GM19468 (cell line): ENCODE data around the gene RNF167.

Source experiments
- ATAC-seq: cut with Tn5 transposase; IDR thresholded peaks from one replicate; pipeline ENCODE4 v1.9.1; 2021; ENCODE audit warnings: mild to moderate bottlenecking, moderate library complexity, moderate number of reproducible peaks; ENCODE audit not compliant: unreplicated experiment; ENCODE audit errors: extremely low read depth

RNF167 gene

GRCh38 chr17:4972322-4972721, 32.3 kb downstream of the RNF167 start:
- ATAC-seq = no peak

- no peak for ATAC-seq
These were observed 32.7 kb downstream of the RNF167 start for GRCh38 chr17:4972752-4973151.

GRCh38 chr17:4973256-4974114, 33.4 kb downstream of the RNF167 start:
- ATAC-seq = no peak

GRCh38 chr17:4974115-4974670, 34.1 kb downstream of the RNF167 start:
- ATAC-seq = no peak

- no peak for ATAC-seq
These were observed 38.7 kb downstream of the RNF167 start for GRCh38 chr17:4978726-4979125.

GRCh38 chr17:4980644-4981216, 40.7 kb downstream of the RNF167 start:
- ATAC-seq = no peak

- no peak for ATAC-seq
These were observed 42.2 kb downstream of the RNF167 start for GRCh38 chr17:4982305-4982704.

GRCh38 chr17:4986403-4986802, 46.3 kb downstream of the RNF167 start:
- no peak for ATAC-seq

- no peak for ATAC-seq
These were observed 47.1 kb downstream of the RNF167 start, which contains the start of gene CAMTA2 for GRCh38 chr17:4986951-4987766. Gene CAMTA2 (minus strand): TSS chr17:4987675. CDS start chr17:4986222, 1,453 bp downstream.

GRCh38 chr17:4987767-4988567, 47.9 kb downstream of the RNF167 start:
- ATAC-seq = no peak

- no peak for ATAC-seq
These were observed 54.1 kb downstream of the RNF167 start for GRCh38 chr17:4994081-4994595.
